Astrocyte (in vitro differentiated cells and primary cell): ENCODE measurements around the gene CNTRL. TPM values are rescaled to one million over a fixed set of nuclear protein-coding genes. Genes with fewer than 3 reads are reported as not detected.

Experiments
- DNase-seq: peaks from one replicate; pipeline ENCODE4 v3.0.0-alpha.2; 2010; ENCODE audit warnings: low read depth
- FAIRE-seq: peaks from 2 replicates; lab custom pipeline; 2011; peaks lifted over from hg19 to GRCh38; lab: Jason Lieb, UNC
- H2AFZ ChIP-seq: 2 replicates; pipeline ENCODE4 v1.6.0; 2012; ENCODE audit warnings: low read depth, low read length, inconsistent platforms
- H3K27ac ChIP-seq: 2 replicates; pipeline ENCODE4 v1.5.1; 2011; ENCODE audit warnings: low read depth, low read length, inconsistent platforms
- H3K27me3 ChIP-seq: 2 replicates; pipeline ENCODE4 v1.6.0; 2011; ENCODE audit warnings: low read length, inconsistent platforms; ENCODE audit not compliant: insufficient read depth
- H3K36me3 ChIP-seq: 2 replicates; pipeline ENCODE4 v1.5.1; 2011; ENCODE audit warnings: low read length, inconsistent platforms; ENCODE audit not compliant: insufficient read depth
- H3K4me1 ChIP-seq: 2 replicates; pipeline ENCODE4 v1.5.1; 2011; ENCODE audit warnings: low read length, inconsistent platforms; ENCODE audit not compliant: insufficient read depth
- H3K4me2 ChIP-seq: 2 replicates; pipeline ENCODE4 v1.6.0; 2012; ENCODE audit warnings: low read length, inconsistent platforms
- H3K4me3 ChIP-seq: 2 replicates; pipeline ENCODE4 v1.5.1; 2011; ENCODE audit warnings: low read depth, mild to moderate bottlenecking, low read length, inconsistent platforms; ENCODE audit not compliant: insufficient read depth
- H3K79me2 ChIP-seq: 2 replicates; pipeline ENCODE4 v1.6.0; 2012; ENCODE audit warnings: mild to moderate bottlenecking, low read length, inconsistent platforms; ENCODE audit not compliant: insufficient read depth
- H3K9ac ChIP-seq: 2 replicates; pipeline ENCODE4 v1.6.0; 2012; ENCODE audit warnings: mild to moderate bottlenecking, low read length, inconsistent platforms
- H3K9me3 ChIP-seq: 2 replicates; pipeline ENCODE4 v1.5.1; 2012; ENCODE audit warnings: low read depth, mild to moderate bottlenecking, low read length, inconsistent platforms; ENCODE audit not compliant: insufficient read depth
- H4K20me1 ChIP-seq: 2 replicates; pipeline ENCODE4 v1.6.0; 2012; ENCODE audit warnings: low read length, inconsistent platforms; ENCODE audit not compliant: insufficient read depth
- H3K27ac Mint-ChIP-seq: one replicate; pipeline ENCODE4 v1.8.0; 2021; ENCODE audit warnings: mild to moderate bottlenecking, mixed read lengths; ENCODE audit not compliant: unreplicated experiment
- H3K27me3 Mint-ChIP-seq: one replicate; pipeline ENCODE4 v1.8.0; 2021; ENCODE audit warnings: low read depth, mixed read lengths; ENCODE audit not compliant: unreplicated experiment
- H3K36me3 Mint-ChIP-seq: one replicate; pipeline ENCODE4 v1.8.0; 2021; ENCODE audit warnings: low read depth, mixed read lengths; ENCODE audit not compliant: unreplicated experiment
- H3K4me1 Mint-ChIP-seq: one replicate; pipeline ENCODE4 v1.8.0; 2021; ENCODE audit warnings: low read depth, mixed read lengths; ENCODE audit not compliant: unreplicated experiment
- H3K4me3 Mint-ChIP-seq: one replicate; pipeline ENCODE4 v1.8.0; 2021; ENCODE audit warnings: mild to moderate bottlenecking, moderate library complexity, mixed read lengths; ENCODE audit not compliant: unreplicated experiment
- H3K9me3 Mint-ChIP-seq: one replicate; pipeline ENCODE4 v1.8.0; 2021; ENCODE audit warnings: mild to moderate bottlenecking, mixed read lengths; ENCODE audit not compliant: unreplicated experiment
- EZH2 ChIP-seq: IDR thresholded peaks from 2 replicates; pipeline ENCODE4 v1.6.1; 2012; ENCODE audit warnings: mild to moderate bottlenecking, low read length, inconsistent platforms; ENCODE audit not compliant: insufficient read depth
- total RNA-seq: library from RNA; stranded (reverse); gene quantifications from 2 replicates; pipeline ENCODE4 v1.2.1, GENCODE V29; 2021
- TF ChIP-seq, protein P1 (sequence below): IDR thresholded peaks from 2 replicates; pipeline ENCODE4 v1.5.1; 2011; ENCODE audit warnings: low read depth, mild to moderate bottlenecking, inconsistent platforms, low read length, moderate library complexity; ENCODE audit not compliant: insufficient read depth

CNTRL gene
- total RNA-seq, 1 donor from 2014 or later = 4.4 TPM

- Histone ChIP-seq H3K4me3 (no peak overlapping the region), H3K9me3 (no peaks in the 10 kb centered on the region), H3K4me1 (peaks cover 4% of the 10 kb centered on the region), H3K4me2 (no peak overlapping the region), H3K79me2 (no peaks in the 10 kb centered on the region), H2AFZ (no peak overlapping the region), H3K27ac (no peak overlapping the region), H3K9ac (no peak overlapping the region), H3K36me3 (peaks cover 31% of the 10 kb centered on the region), H4K20me1 (no peaks in the 10 kb centered on the region), H3K27me3 (no peaks in the 10 kb centered on the region)
- no peak overlapping the region for H3K4me3 Mint-ChIP-seq
- TF ChIP-seq, protein P1, sequence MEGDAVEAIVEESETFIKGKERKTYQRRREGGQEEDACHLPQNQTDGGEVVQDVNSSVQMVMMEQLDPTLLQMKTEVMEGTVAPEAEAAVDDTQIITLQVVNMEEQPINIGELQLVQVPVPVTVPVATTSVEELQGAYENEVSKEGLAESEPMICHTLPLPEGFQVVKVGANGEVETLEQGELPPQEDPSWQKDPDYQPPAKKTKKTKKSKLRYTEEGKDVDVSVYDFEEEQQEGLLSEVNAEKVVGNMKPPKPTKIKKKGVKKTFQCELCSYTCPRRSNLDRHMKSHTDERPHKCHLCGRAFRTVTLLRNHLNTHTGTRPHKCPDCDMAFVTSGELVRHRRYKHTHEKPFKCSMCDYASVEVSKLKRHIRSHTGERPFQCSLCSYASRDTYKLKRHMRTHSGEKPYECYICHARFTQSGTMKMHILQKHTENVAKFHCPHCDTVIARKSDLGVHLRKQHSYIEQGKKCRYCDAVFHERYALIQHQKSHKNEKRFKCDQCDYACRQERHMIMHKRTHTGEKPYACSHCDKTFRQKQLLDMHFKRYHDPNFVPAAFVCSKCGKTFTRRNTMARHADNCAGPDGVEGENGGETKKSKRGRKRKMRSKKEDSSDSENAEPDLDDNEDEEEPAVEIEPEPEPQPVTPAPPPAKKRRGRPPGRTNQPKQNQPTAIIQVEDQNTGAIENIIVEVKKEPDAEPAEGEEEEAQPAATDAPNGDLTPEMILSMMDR = peak; percentile 47
- TF ChIP-seq EZH2 = no peak
- DNase-seq (no peak), FAIRE-seq (no peak)
- no peaks in the 10 kb centered on the region for H3K9me3 Mint-ChIP-seq
- peaks cover 8% of the 10 kb centered on the region for H3K4me1 Mint-ChIP-seq
- H3K27ac Mint-ChIP-seq = no peak overlapping the region
- H3K27me3 Mint-ChIP-seq = no peaks in the 10 kb centered on the region
- peaks cover 19% of the 10 kb centered on the region for H3K36me3 Mint-ChIP-seq
Measured at GRCh38 chr9:121169094-121169601, 94.4 kb downstream of the CNTRL start.

- TF ChIP-seq, protein P1 = no peak
- TF ChIP-seq EZH2 = no peak
- Mint-ChIP-seq H3K27ac (no peak overlapping the region), H3K27me3 (no peaks in the 10 kb centered on the region), H3K4me3 (no peak overlapping the region), H3K4me1 (peaks cover 8% of the 10 kb centered on the region), H3K36me3 (peaks cover 19% of the 10 kb centered on the region), H3K9me3 (no peaks in the 10 kb centered on the region)
- no peaks in the 10 kb centered on the region for H3K79me2 ChIP-seq
- no peak overlapping the region for H2AFZ ChIP-seq
- no peak overlapping the region for H3K9ac ChIP-seq
- peaks cover under 1% of the 10 kb centered on the region for H4K20me1 ChIP-seq
- H3K4me3 ChIP-seq = no peak overlapping the region
- H3K27ac ChIP-seq = no peak overlapping the region
- H3K4me1 ChIP-seq = peaks cover 4% of the 10 kb centered on the region
- no peaks in the 10 kb centered on the region for H3K27me3 ChIP-seq
- DNase-seq = no peak
- H3K9me3 ChIP-seq = no peaks in the 10 kb centered on the region
- no peak overlapping the region for H3K4me2 ChIP-seq
- no peak for FAIRE-seq
- peaks cover 31% of the 10 kb centered on the region for H3K36me3 ChIP-seq
Measured at GRCh38 chr9:121171236-121171635, 96.5 kb downstream of the CNTRL start.

- peaks cover 30% of the 10 kb centered on the region for H3K36me3 ChIP-seq
- no peak overlapping the region for H3K27ac ChIP-seq
- H3K4me2 ChIP-seq = no peak overlapping the region
- FAIRE-seq (no peak), DNase-seq (no peak)
- H3K9ac ChIP-seq = no peak overlapping the region
- no peak overlapping the region for H3K4me3 ChIP-seq
- H3K4me1 ChIP-seq = peaks cover 4% of the 10 kb centered on the region
- Mint-ChIP-seq H3K27me3 (no peaks in the 10 kb centered on the region), H3K27ac (no peak overlapping the region), H3K36me3 (peaks cover 17% of the 10 kb centered on the region), H3K4me3 (no peak overlapping the region), H3K4me1 (peaks cover 8% of the 10 kb centered on the region), H3K9me3 (no peaks in the 10 kb centered on the region)
- peaks cover 4% of the 10 kb centered on the region for H4K20me1 ChIP-seq
- no peak overlapping the region for H2AFZ ChIP-seq
- H3K9me3 ChIP-seq = no peaks in the 10 kb centered on the region
- H3K27me3 ChIP-seq = no peaks in the 10 kb centered on the region
- TF ChIP-seq EZH2 = no peak
- TF ChIP-seq, protein P1 = no peak
- no peaks in the 10 kb centered on the region for H3K79me2 ChIP-seq
Measured at GRCh38 chr9:121172726-121173487, 98.2 kb downstream of the CNTRL start.
